CD4-positive, alpha-beta T cell treated with Interleukin-10 for 1 hour (primary cell): Measurements from ENCODE around the gene PDE10A.

ENCODE experiments used
- DNase-seq: peaks from one replicate; pipeline ENCODE4 v3.0.0-alpha.2; 2020

PDE10A gene

DNA sequence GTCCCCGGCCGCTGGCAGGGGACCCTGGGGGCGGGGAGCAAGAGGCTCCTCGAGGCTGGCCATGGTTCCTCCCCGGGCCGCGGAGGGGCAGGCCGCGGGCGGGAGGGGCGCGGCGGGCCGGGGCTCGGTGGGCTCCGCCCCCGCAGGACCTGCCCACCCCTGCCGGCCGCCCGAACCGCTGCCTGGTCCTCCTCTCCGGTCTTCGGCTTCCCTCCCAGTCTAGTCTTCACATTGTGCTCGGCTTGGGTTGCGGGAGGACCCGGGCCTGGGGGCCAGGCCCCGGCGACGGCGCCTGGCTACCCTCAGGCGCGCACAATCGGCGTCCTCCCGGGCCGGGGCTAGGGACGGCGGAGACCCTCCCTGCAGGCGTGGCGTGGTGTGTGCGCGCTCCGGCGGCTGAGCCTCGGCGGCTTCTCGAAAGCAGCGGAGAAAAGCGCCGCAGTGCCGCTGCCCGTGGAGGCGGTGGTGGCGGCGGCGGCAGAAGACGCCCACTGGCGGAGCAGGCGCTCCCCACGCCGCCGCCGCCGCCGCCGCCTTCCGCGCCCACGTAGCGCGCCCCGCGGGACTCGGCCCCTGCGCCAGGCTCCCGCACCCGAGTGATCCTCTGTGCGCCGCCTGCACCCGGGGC is at the start of gene PDE10A:
PDE10A (minus strand) TSS at position 493 of the 628 bp plus-strand sequence; CDS start at position 63, 430 bp downstream.
- DNase-seq: no peak

- no peak for DNase-seq
Observed at GRCh38 chr6:165708985-165709576, 46.0 kb upstream of the PDE10A start.

DNA sequence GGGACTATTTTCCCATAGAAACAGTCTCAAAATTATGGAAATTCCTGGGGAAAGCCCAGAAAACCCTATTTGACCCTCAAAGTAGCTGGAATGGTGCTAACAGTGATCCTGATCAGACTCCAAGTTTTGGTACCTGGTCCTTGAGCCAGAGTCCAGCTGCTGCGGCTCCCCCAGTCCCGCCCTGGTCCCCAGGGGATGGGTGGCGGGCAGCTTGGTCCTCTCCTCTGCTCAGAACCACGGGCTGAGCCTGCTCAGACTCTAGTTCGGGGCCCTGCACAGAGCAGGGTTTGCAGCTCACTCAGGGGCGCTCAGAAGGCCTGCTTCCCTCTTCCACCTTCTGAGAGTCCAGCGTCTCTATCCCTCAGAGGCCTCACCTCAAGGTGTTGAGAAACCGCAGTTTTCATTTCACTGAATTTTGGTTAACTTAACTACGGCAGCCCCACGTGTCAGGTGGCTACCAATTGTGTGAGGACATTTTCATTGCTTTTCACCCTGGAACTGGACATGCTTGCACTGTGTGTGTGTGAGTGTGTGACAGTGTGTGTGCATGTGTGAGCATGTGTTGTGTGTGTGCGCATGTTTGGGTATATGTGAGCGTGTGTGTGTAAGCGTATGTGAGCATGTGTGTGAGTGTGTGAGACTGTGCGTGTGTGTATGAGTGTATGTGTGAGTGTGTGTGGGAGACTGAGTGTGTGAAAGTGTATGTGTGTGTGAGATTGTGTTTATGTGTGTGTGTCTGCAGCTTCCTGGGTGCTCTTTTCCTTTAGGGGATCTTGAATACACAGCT is 44.2 kb upstream of the PDE10A start:
- no peak for DNase-seq

DNA sequence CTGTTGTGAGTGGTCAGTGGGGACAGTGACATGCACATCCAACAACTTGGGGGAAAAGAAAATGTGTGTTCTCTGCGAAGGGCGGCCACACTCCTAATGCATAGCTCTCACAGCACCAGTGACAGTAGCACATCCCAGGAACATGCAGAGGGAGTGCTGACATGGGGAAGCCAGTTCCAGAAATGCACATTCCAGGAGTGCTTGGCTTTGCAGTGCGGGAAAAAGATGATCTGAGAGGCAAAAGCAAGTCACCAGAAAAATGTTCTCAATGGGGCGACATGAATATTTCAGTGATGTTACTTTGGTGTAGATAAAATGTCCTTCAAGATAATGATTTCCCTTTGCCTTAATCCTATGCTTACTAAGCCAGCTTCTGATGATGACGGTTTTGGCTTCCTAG is 42.9 kb upstream of the PDE10A start:
- no peak for DNase-seq

DNA sequence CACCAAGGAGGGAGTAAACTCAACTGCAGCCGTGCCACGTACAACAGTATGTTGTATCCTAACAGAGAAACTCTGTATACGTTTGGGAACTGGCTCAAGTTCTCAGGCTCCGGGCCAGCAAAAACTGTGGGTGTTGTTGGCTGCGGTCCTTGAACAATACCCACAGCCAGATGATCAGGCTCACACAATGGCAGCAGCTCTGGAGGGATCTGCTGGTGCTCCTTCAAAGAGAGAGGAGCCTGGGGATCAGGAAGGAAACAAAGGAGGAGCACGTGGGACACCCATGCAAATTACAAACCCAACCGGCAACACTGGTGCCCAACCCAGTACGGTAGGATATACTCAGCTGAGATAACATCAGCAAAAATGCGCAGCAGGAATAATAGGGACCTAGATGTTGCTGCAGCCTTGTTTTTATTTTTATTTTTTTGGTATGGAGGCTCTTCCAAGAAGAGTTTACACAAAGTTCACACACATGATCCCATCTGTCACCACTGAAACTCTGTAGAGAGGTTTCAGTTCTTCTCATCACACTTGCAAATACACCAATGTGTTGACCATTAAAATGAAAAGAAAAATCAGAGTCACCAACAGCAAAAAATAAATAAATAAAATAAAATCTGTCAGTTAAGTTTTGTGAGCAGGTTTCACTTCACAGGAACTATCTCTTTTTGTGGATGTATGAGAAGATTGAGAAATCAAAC is 41.2 kb upstream of the PDE10A start:
- DNase-seq: no peak

- DNase-seq: no peak
Observed at GRCh38 chr6:165702669-165703068, 39.6 kb upstream of the PDE10A start.

- no peak for DNase-seq
Observed at GRCh38 chr6:165701564-165702354, 38.7 kb upstream of the PDE10A start.

DNA sequence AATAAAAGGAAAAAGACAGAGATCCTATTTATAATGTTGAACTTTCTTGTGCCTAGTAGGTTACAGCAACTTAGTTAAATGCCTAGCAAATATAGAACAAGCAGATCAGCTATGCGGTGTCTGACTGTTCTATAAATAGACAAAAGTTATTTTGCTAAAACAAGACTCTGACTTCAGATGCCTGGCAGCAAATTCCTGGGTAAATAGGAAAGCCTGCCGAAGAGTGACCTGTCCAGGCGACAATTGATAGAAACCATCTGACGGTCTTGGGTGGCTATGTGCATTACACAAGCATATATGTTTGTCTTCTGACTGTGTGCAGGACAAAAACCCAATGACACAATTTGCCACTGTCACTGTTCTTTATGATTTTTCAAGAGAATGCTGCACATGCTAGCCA is 38.0 kb upstream of the PDE10A start:
- no peak for DNase-seq

GRCh38 chr6:165698868-165699267 is 35.8 kb upstream of the PDE10A start:
- no peak for DNase-seq

- no peak for DNase-seq
Observed at GRCh38 chr6:165697171-165697570, 34.1 kb upstream of the PDE10A start.

DNA sequence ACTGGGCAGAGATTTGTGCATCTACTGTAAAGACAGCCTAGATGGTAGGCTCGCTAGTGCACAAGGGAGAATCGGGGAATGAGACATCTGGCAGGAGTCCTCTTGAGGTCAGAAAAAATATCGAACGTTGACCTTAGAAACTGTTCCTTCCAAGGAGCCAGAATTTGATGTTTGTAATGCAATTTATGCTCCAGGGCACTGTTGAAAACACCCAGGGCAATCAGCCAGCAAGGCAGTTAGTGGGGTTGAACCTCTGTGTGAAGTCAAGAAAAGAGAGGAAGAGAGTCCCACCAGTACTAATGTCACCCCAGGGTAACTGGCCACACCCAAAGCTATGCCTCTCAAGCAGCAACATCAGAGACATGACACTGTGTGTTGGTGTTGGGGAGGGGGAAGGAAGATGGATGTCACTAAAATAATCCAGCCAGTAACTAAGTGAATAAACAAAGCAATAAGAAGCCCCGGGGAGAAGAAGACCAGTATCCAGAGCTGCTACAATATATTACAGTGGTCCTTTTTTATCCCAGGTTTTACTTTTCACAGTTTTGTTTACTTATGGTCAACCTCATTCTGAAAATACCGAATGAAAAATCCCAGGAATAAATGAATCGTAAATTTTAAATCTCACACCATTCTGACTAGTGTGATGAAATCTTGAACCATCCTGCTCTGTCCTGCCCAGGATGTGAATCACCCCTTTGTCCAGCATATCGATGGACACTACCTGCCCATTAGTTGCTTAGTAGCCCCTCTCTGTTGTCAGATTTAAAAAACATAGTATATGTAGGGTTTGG is 32.9 kb upstream of the PDE10A start:
- no peak for DNase-seq

DNA sequence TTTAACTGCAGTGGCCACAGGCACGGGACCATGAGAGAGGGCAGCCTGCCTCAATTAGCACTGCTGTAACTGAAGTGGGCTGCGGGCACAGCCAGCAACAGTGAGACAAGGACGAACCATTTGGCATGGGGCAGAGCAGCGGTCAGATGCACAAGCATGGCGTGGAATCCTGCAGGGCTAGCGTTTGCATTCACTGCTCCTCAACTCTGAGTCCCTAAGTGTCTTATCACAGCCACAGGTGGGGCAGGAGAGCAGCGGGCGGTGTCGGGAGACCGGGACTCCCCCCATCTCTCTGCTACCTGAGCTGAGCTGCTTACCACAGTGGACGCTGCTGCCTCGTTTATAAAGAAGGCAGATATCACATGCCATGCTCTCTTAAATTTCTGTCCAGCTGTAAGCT is 31.3 kb upstream of the PDE10A start:
- DNase-seq: no peak

DNA sequence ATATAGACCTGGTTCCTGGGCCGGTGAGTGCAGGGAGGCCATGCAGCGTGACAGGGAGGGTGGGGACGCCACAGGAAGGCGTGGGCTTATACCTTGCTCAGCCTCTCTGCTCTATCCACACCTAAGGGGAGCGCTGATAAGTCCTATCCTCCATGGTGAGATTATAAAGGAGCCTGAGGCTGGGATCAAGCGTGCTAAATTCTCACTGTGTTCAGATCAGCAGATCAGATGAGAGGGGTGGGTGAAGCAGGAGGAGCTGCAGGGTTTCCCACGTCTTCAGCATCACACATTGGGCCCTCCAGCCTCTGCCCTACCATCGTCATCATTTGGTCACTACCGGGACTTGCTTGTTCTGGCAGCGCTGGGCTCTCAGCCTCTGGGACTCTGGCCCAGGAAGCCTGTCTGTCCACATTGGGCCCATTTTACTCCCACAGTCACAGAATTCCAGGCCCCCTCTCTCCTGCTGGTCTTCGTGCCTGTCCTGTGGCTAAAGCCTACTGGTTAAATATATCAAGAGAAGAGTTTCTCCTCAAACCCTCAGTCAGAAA is 29.1 kb upstream of the PDE10A start:
- no peak for DNase-seq

- no peak for DNase-seq
Observed at GRCh38 chr6:165689699-165690098, 26.7 kb upstream of the PDE10A start.

DNA sequence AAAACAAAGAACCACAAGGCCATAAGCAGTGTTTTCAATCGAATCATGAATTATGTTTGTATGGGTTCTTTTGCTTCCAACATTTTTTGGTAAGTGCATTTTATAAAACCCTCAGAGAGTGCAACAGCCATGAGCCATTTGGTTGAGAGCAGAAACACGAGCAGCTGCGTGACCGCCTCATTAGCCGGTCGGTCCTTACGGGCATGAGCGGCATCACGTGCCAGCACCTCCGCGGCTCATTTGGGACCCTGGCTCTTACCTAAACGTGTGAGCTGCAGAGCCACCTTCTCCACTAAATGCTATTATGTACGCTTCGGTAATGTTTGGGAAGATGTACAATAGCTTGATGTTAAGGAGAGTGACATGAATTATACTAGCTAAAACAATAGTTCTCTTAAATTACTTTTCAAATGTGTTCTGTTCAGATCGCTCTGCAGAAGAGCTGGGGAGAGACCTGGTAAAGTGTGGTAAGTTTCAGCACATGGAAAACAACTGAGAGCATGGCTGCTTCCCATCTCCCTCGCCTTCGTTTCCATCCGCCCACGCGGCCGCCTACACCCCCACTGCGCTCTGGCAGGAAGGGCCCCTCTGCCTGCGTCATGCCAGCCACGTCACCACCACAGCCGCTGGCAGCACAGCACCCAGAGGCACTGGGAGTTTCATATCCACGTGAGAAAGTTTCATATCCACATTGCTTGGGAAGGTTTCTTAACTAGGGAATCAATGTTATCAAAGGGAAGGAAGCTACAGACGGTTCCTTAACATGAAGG is 23.7 kb upstream of the PDE10A start:
- no peak for DNase-seq

GRCh38 chr6:165685302-165685701 is 22.3 kb upstream of the PDE10A start:
- no peak for DNase-seq

DNA sequence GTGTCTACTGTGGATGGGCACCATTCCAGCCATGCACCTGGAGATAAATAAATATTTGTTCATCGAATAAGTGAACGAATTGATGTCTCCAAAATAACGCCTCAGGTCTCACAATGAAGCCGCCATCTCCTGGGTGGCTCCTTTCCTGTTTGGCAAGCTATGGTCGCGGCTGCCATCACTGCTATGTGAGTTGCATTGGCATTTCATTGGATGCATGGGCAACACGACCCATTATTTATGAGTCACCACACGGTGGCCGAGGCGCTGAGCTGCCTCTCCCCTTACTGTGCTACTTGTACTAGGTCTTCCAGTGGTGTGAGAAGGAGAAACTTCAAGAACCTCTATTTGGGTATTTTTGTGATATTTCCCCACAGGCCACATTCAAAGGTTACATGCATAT is 21.3 kb upstream of the PDE10A start:
- DNase-seq: no peak

GRCh38 chr6:165680975-165681374 is 17.9 kb upstream of the PDE10A start:
- no peak for DNase-seq

- DNase-seq: no peak
Observed at GRCh38 chr6:165679326-165679725, 16.3 kb upstream of the PDE10A start.

- DNase-seq: no peak
Observed at GRCh38 chr6:165678904-165679303, 15.9 kb upstream of the PDE10A start.

DNA sequence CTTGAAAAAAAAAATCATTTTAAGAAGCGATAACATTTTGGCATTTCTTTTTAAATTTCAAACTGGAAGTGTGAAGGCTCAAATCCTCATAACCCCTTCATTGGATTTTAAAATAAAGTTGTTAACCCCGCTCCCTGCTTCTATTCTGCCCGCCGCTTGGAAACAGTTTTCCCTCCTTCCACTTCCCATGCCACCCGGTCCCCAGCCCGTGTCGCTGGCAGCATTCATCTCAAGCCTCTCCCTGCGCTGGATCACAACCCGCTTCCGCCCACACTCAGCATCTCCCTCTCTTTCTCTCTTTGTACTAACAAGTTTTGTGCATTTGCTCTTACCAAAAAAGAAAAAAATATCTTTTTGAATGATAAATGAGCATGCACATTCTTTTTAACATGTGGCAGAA is 15.4 kb upstream of the PDE10A start:
- no peak for DNase-seq
